Measurements from ENCODE around the gene TMC7.

GRCh38 chr16:19106625-19107020 lies 122.9 kb downstream of the TMC7 start:
- TF ChIP-seq CTCF (conservative IDR thresholded peaks at IDR 0.05; ENCODE audit: low read length) (no peak), EZH2phosphoT487 (IDR thresholded peaks at IDR 0.05; ENCODE audit: borderline replicate concordance) (no peak)

All from Loucy (cell line).